Gastrocnemius medialis (tissue), 4 donors: Measurements from ENCODE around the gene PPIL1. TPM values are rescaled to one million over a fixed set of nuclear protein-coding genes. Genes with fewer than 3 reads are reported as not detected.

Source experiments
- ATAC-seq, 2 donors: fragments of 150-250 bp; one replicate each; pipeline ENCODE4 v1.9.1; 2016
- DNase-seq, 2 donors: peaks; one replicate each; pipeline ENCODE4 v3.0.0-alpha.2; 2019
- H3K27ac ChIP-seq, 4 donors: fragments of 200-600 bp; sonication (generic); 1 replicate in 1 of 4; 2 replicates in 3 of 4; pipeline ENCODE4 v1.5.1; 2016 to 2018; ENCODE audit warnings: mild to moderate bottlenecking in 2 of 4, moderate library complexity in 1 of 4
- H3K27me3 ChIP-seq, 3 donors: fragments of 200-600 bp; sonication (generic) in 2 of 3; 1 replicate in 1 of 3; 2 replicates in 2 of 3; pipeline versions ENCODE4 v1.5.1 to v1.6.0; 2016 to 2019; ENCODE audit warnings: mild to moderate bottlenecking in 1 of 3, moderate library complexity in 1 of 3
- H3K36me3 ChIP-seq, 2 donors: fragments of 200-600 bp; sonication (generic) in 1 of 2; one replicate each; pipeline ENCODE4 v1.5.1; 2017 to 2018
- H3K4me1 ChIP-seq, 2 donors: fragments of 200-600 bp; sonication (generic) in 1 of 2; one replicate each; pipeline ENCODE4 v1.5.1; 2016 to 2017; ENCODE audit warnings: mild to moderate bottlenecking in 2 of 2
- H3K4me3 ChIP-seq, 4 donors: fragments of 200-600 bp; sonication (generic) in 3 of 4; 1 replicate in 1 of 4; 2 replicates in 3 of 4; pipeline ENCODE4 v1.5.1; 2016 to 2019; ENCODE audit warnings: mild to moderate bottlenecking in 2 of 4
- H3K9me3 ChIP-seq, 3 donors: fragments of 200-600 bp; sonication (generic) in 2 of 3; 1 replicate in 1 of 3; 2 replicates in 2 of 3; pipeline ENCODE4 v1.5.1; 2016 to 2019
- CTCF ChIP-seq, 5 experiments: fragments of 450-650 bp in 3 of 5; fragments of 200-600 bp in 2 of 5; sonication (generic) in 2 of 5; IDR thresholded peaks in 4 of 5; conservative IDR thresholded peaks in 1 of 5; 1 replicate in 4 of 5; 2 replicates in 1 of 5; pipeline ENCODE4 v1.5.1; 2016 to 2019; ENCODE audit warnings: antibody characterized with exemption in 5 of 5, mild to moderate bottlenecking in 3 of 5, moderate library complexity in 3 of 5
- POLR2A ChIP-seq, 2 donors: fragments of 450-650 bp; IDR thresholded peaks; one replicate each; pipeline ENCODE4 v1.6.1; 2017; ENCODE audit warnings: antibody characterized with exemption in 2 of 2, mild to moderate bottlenecking in 2 of 2, moderate library complexity in 2 of 2
- in situ Hi-C, 4 donors: fragments of 200-750 bp; cut with MboI; loops; one replicate each; pipeline versions ENCODE4 v1.15.0 to v1.8.0; 2017; ENCODE audit warnings: low sequenced_read_pairs in 4 of 4
- intact Hi-C: fragments of 100-400 bp; cut with DNase I; formaldehyde crosslinking; loops from one replicate; pipeline ENCODE4 v1.15.1; 2023; ENCODE audit warnings: low total_unique reads
- total RNA-seq, 4 donors: library from RNA; depleted of rRNA; stranded (reverse); fragments of >200 nt; gene quantifications; one replicate each; pipeline versions ENCODE4 v1.1.0 to v1.2.3, GENCODE V29; 2016

The PPIL1 gene
- total RNA-seq, 4 donors from 2014 or later = 5.4 to 18.7 (median 16.8) TPM

GRCh38 chr6:36805096-36805797 lies 69.4 kb downstream of the PPIL1 start:
- H3K4me1 ChIP-seq = no peaks in the 10 kb centered on the region
- TF ChIP-seq CTCF (IDR thresholded peaks at IDR 0.05 in 4 of 5, conservative IDR thresholded peaks at IDR 0.05 in 1 of 5) = no peak
- TF ChIP-seq POLR2A (IDR thresholded peaks at IDR 0.05) = no peak
- no peaks in the 10 kb centered on the region for H3K36me3 ChIP-seq
- DNase-seq (no peak), ATAC-seq (no peak)
- in situ Hi-C loops (no loop called here), intact Hi-C loops (no loop called here)
- H3K27me3 ChIP-seq = no peaks in the 10 kb centered on the region
- no peak overlapping the region for H3K4me3 ChIP-seq
- H3K9me3 ChIP-seq = no peaks in the 10 kb centered on the region
- H3K27ac ChIP-seq = no peak overlapping the region

Other genes with a start within 250 kb of the PPIL1 start
- 100 to 1,000 TPM; 110 to 346 (median 260) TPM for gene CDKN1A, start 196.1 kb downstream of the PPIL1 start, total RNA-seq
- gene RAB44, start 177.0 kb downstream of the PPIL1 start, total RNA-seq = under 1 TPM in 1 of 4 donors, not detected in 3; 0.09 TPM
- gene CPNE5, start 35.4 kb downstream of the PPIL1 start, total RNA-seq = under 1 TPM in 1 of 4 donors, not detected in 3; 0.11 TPM
- gene C6orf89, start 11.1 kb upstream of the PPIL1 start, total RNA-seq = 10 to 100 TPM; 30.8 to 53.2 (median 38.8) TPM
- 1 to 10 TPM in 3 of 4 donors, under 1 TPM in 1; 0.87 to 3.2 (median 2.5) TPM for gene PI16, start 79.9 kb upstream of the PPIL1 start, total RNA-seq
- 100 to 1,000 TPM in 3 of 4 donors, 10 to 100 TPM in 1; 85.6 to 127 (median 116) TPM for gene MTCH1, start 111.4 kb upstream of the PPIL1 start, total RNA-seq
- gene FGD2, start 130.9 kb upstream of the PPIL1 start, total RNA-seq = 1 to 10 TPM in 3 of 4 donors, under 1 TPM in 1; 0.39 to 6.2 (median 5.0) TPM